H1 (cell line): Measurements from ENCODE around the gene C22orf39. TPM values are rescaled to one million over a fixed set of nuclear protein-coding genes. Genes with fewer than 3 reads are reported as not detected.

Source experiments
- CTCF ChIA-PET: fragments of 300-600 bp; sonication (Branson Sonifier 250); formaldehyde crosslinking; loops from one replicate; lab custom pipeline; 2021; ENCODE audit not compliant: partially characterized antibody; lab: Charles Lee
- POLR2A ChIA-PET: fragments of 300-600 bp; sonication (Branson Sonifier 250); formaldehyde crosslinking; loops from one replicate; lab custom pipeline; 2021; ENCODE audit warnings: inconsistent platforms; ENCODE audit not compliant: partially characterized antibody; lab: Charles Lee
- DNase-seq, 2 experiments: peaks; one replicate each; pipeline versions ENCODE4 v3.0.0 to v3.0.0-alpha.2; 2010 to 2022; ENCODE audit warnings: low spot score in 2 of 2, low read depth in 1 of 2, mixed read lengths in 1 of 2
- FAIRE-seq: peaks from 2 replicates; lab custom pipeline; 2011; peaks lifted over from hg19 to GRCh38; lab: Jason Lieb, UNC
- H2AFZ ChIP-seq: 2 replicates; pipeline ENCODE4 v1.8.1; 2012; ENCODE audit warnings: low read length, inconsistent platforms
- H2AK5ac ChIP-seq: 2 replicates; pipeline ENCODE4 v1.6.1; 2013; ENCODE audit warnings: low read depth, low read length
- H2BK120ac ChIP-seq: replicated peaks from 2 replicates; pipeline ENCODE3; 2013; ENCODE audit warnings: low read depth, low read length, inconsistent platforms
- H2BK12ac ChIP-seq: 2 replicates; pipeline ENCODE4 v1.6.1; 2013; ENCODE audit warnings: low read depth, low read length
- H2BK15ac ChIP-seq: 2 replicates; pipeline ENCODE4 v1.6.1; 2013; ENCODE audit warnings: low read length
- H2BK20ac ChIP-seq: 2 replicates; pipeline ENCODE4 v1.6.1; 2013; ENCODE audit warnings: low read length
- H2BK5ac ChIP-seq: 2 replicates; pipeline ENCODE4 v1.6.1; 2013; ENCODE audit warnings: low read depth, low read length
- H3K14ac ChIP-seq: 2 replicates; pipeline ENCODE4 v1.6.1; 2013; ENCODE audit warnings: inconsistent platforms; ENCODE audit not compliant: insufficient read length
- H3K18ac ChIP-seq: 2 replicates; pipeline ENCODE4 v1.6.1; 2013; ENCODE audit warnings: low read length; ENCODE audit errors: extremely low read depth
- H3K23ac ChIP-seq: 2 replicates; pipeline ENCODE4 v1.6.1; 2013; ENCODE audit warnings: inconsistent platforms; ENCODE audit not compliant: insufficient read length
- H3K23me2 ChIP-seq: 2 replicates; pipeline ENCODE4 v1.6.1; 2013; ENCODE audit warnings: low read depth, low read length
- H3K27ac ChIP-seq: 2 replicates; pipeline ENCODE4 v1.6.1; 2011; ENCODE audit warnings: low read depth, low read length, inconsistent platforms
- H3K27me3 ChIP-seq, 4 experiments: replicated peaks in 1 of 4; 1 replicate in 1 of 4; 2 replicates in 3 of 4; pipeline versions ENCODE4 v1.6.1 to v1.8.1; 2011 to 2013; ENCODE audit warnings: low read length in 3 of 4, mild to moderate bottlenecking in 3 of 4, inconsistent platforms in 2 of 4, mixed read lengths in 2 of 4, moderate library complexity in 1 of 4; ENCODE audit not compliant: control insufficient read depth in 3 of 4, insufficient read depth in 3 of 4; ENCODE audit errors: extremely low read depth in 1 of 4
- H3K36me3 ChIP-seq, 4 experiments: 2 replicates each; pipeline versions ENCODE4 v1.6.1 to v1.8.1; 2011 to 2013; ENCODE audit warnings: mild to moderate bottlenecking in 4 of 4, low read length in 3 of 4, moderate library complexity in 2 of 4, control low read depth in 1 of 4, inconsistent platforms in 1 of 4; ENCODE audit not compliant: insufficient read depth in 4 of 4, control insufficient read depth in 2 of 4
- H3K4ac ChIP-seq: replicated peaks from 2 replicates; pipeline ENCODE3; 2013; ENCODE audit warnings: low read length, low read depth, mixed read lengths, inconsistent platforms; ENCODE audit not compliant: insufficient read length
- H3K4me1 ChIP-seq, 4 experiments: replicated peaks in 1 of 4; 1 replicate in 1 of 4; 2 replicates in 3 of 4; pipeline versions ENCODE4 v1.6.1 to v1.8.1; 2011 to 2013; ENCODE audit warnings: low read length in 3 of 4, inconsistent platforms in 2 of 4, mixed read lengths in 1 of 4; ENCODE audit not compliant: insufficient read depth in 4 of 4, control insufficient read depth in 3 of 4
- H3K4me2 ChIP-seq, 2 experiments: 2 replicates each; pipeline versions ENCODE4 v1.6.1 to v1.8.1; 2011 to 2013; ENCODE audit warnings: low read depth in 2 of 2, low read length in 2 of 2, control low read depth in 1 of 2, inconsistent platforms in 1 of 2, mild to moderate bottlenecking in 1 of 2; ENCODE audit not compliant: insufficient read depth in 1 of 2
- H3K4me3 ChIP-seq, 4 experiments: fragments of 200-600, 300-600 bp in 1 of 4; sonication (generic), shearing (Covaris generic), sonication (Bioruptor Twin) in 1 of 4; 2 replicates each; pipeline versions ENCODE4 v1.5.1 to v1.8.1; 2011 to 2016; ENCODE audit warnings: low read length in 4 of 4, low read depth in 3 of 4, control low read depth in 2 of 4, inconsistent platforms in 2 of 4, mild to moderate bottlenecking in 2 of 4, mixed read lengths in 1 of 4, moderate library complexity in 1 of 4; ENCODE audit not compliant: insufficient read depth in 2 of 4; ENCODE audit errors: extremely low read depth in 1 of 4
- H3K56ac ChIP-seq: replicated peaks from 2 replicates; pipeline ENCODE3; 2013; ENCODE audit warnings: low read depth, mild to moderate bottlenecking, mixed read lengths, low read length, inconsistent platforms; ENCODE audit not compliant: insufficient read length
- H3K79me1 ChIP-seq: 2 replicates; pipeline ENCODE4 v1.6.1; 2013; ENCODE audit warnings: low read depth, low read length, control low read depth
- H3K79me2 ChIP-seq, 2 experiments: 2 replicates each; pipeline versions ENCODE4 v1.6.1 to v1.8.1; 2012 to 2013; ENCODE audit warnings: low read length in 2 of 2, mild to moderate bottlenecking in 2 of 2, inconsistent platforms in 1 of 2; ENCODE audit not compliant: insufficient read depth in 2 of 2, control insufficient read depth in 1 of 2
- H3K9ac ChIP-seq, 4 experiments: replicated peaks in 1 of 4; 1 replicate in 1 of 4; 2 replicates in 3 of 4; pipeline versions ENCODE4 v1.6.1 to v1.8.1; 2011 to 2013; ENCODE audit warnings: low read depth in 3 of 4, low read length in 3 of 4, control low read depth in 2 of 4, mild to moderate bottlenecking in 2 of 4, moderate library complexity in 2 of 4, inconsistent platforms in 1 of 4; ENCODE audit errors: extremely low read depth in 1 of 4
- H3K9me3 ChIP-seq, 2 experiments: 2 replicates each; pipeline versions ENCODE4 v1.6.1 to v1.8.1; 2012 to 2013; ENCODE audit warnings: mild to moderate bottlenecking in 2 of 2, moderate library complexity in 2 of 2, control low read depth in 1 of 2, inconsistent platforms in 1 of 2, low read depth in 1 of 2, low read length in 1 of 2, mixed read lengths in 1 of 2; ENCODE audit not compliant: insufficient read depth in 2 of 2
- H4K20me1 ChIP-seq, 2 experiments: replicated peaks in 1 of 2; 2 replicates each; pipeline versions ENCODE3 to v1.8.1; 2011 to 2013; ENCODE audit warnings: inconsistent platforms in 2 of 2, low read length in 2 of 2, mild to moderate bottlenecking in 1 of 2; ENCODE audit not compliant: insufficient read depth in 2 of 2, control insufficient read depth in 1 of 2
- H4K5ac ChIP-seq: 2 replicates; pipeline ENCODE4 v1.6.1; 2013; ENCODE audit warnings: low read length, low read depth, mixed read lengths, inconsistent platforms; ENCODE audit not compliant: insufficient read length
- H4K8ac ChIP-seq: 2 replicates; pipeline ENCODE4 v1.8.0; 2013; ENCODE audit warnings: mild to moderate bottlenecking, moderate library complexity, low read length, inconsistent platforms; ENCODE audit not compliant: insufficient read depth; ENCODE audit errors: extremely low read depth
- H4K91ac ChIP-seq: replicated peaks from 2 replicates; pipeline ENCODE3; 2013; ENCODE audit warnings: low read length, mixed read lengths, inconsistent platforms; ENCODE audit not compliant: insufficient read length
- CREB1 ChIP-seq: IDR thresholded peaks from 2 replicates; pipeline ENCODE4 v1.6.1; 2012; ENCODE audit warnings: inconsistent platforms
- JUN ChIP-seq: IDR thresholded peaks from 2 replicates; pipeline ENCODE4 v1.6.1; 2011; ENCODE audit warnings: low read depth, mild to moderate bottlenecking, improper control_type of control experiment, low read length
- POLR2AphosphoS5 ChIP-seq: IDR thresholded peaks from 2 replicates; pipeline ENCODE4 v1.6.1; 2011; ENCODE audit warnings: low read depth, low read length
- POU5F1 ChIP-seq: IDR thresholded peaks from 2 replicates; pipeline ENCODE4 v1.6.1; 2011; ENCODE audit warnings: low read depth, mild to moderate bottlenecking, low read length, moderate library complexity
- SAP30 ChIP-seq: fragments of 300-600 bp; sonication (generic); IDR thresholded peaks from 2 replicates; pipeline ENCODE4 v1.7.1; 2012; ENCODE audit warnings: low read length, moderate library complexity, mild to moderate bottlenecking, inconsistent platforms; ENCODE audit not compliant: insufficient read depth, insufficient replicate concordance
- SIN3A ChIP-seq, 2 experiments: IDR thresholded peaks in 1 of 2; conservative IDR thresholded peaks in 1 of 2; 2 replicates each; pipeline ENCODE4 v1.6.1; 2011 to 2012; ENCODE audit warnings: low read length in 2 of 2, improper control_type of control experiment in 1 of 2, low read depth in 1 of 2, mild to moderate bottlenecking in 1 of 2
- SIX5 ChIP-seq: IDR thresholded peaks from 2 replicates; pipeline ENCODE4 v1.6.1; 2011; ENCODE audit warnings: mild to moderate bottlenecking, low read depth, low read length
- SP1 ChIP-seq: IDR thresholded peaks from 2 replicates; pipeline ENCODE4 v1.6.1; 2011; ENCODE audit warnings: low read depth, low read length
- WGBS, 2 experiments: shearing (Covaris generic) in 1 of 2; methylation state at CpG; one replicate each; pipeline versions ENCODE4 v1.1.6 to v1.1.7; 2013 to 2015; ENCODE audit warnings: low lambda C conversion rate in 2 of 2, mixed read lengths in 2 of 2, inconsistent platforms in 1 of 2, low coverage in 1 of 2, missing lambda C conversion rate in 1 of 2; ENCODE audit not compliant: insufficient replicate concordance in 2 of 2, insufficient coverage in 1 of 2, insufficient read length in 1 of 2; ENCODE audit errors: extremely low coverage in 1 of 2, missing lambda C conversion rate in 1 of 2; 5-methylcytosine and 5-hydroxymethylcytosine counted together
- polyA plus RNA-seq, 7 experiments: library from polyadenylated mRNA; depleted of rRNA in 3 of 7; stranded (reverse) in 5 of 7; unstranded in 2 of 7; fragments of >200 nt in 5 of 7; fragments of 200-250 nt in 2 of 7; gene quantifications; 1 replicate in 5 of 7; 2 replicates in 1 of 7; 4 replicates in 1 of 7; pipeline versions ENCODE4 v1.2.1 to v1.2.3, GENCODE V29; 2011 to 2013; ENCODE audit warnings: missing spikeins in 2 of 7, mixed read lengths in 2 of 7
- total RNA-seq: library from RNA; stranded (reverse); fragmentation: NEBNext Ultra II Directional; extraction: Animal tissue kit (Norgen Biotek cat#: 25700); gene quantifications from 2 replicates; pipeline ENCODE4 v1.2.1, GENCODE V29; 2021

C22orf39 gene
- total and polyA plus RNA-seq, 2 of the 8 experiments (the other 6 are each of a cell fraction or from before 2014, with no cell fraction given), result 22.7 to 27.7 TPM

- 0 out of 2 replicates have a peak overlapping the region, but pooled peaks have one; percentile 29 for H4K8ac ChIP-seq
- no peak overlapping the region for H3K18ac ChIP-seq
- H3K23ac ChIP-seq, result no peak overlapping the region
- H2BK12ac ChIP-seq, result no peak overlapping the region
- no peak overlapping the region for H2BK20ac ChIP-seq
- no peak for DNase-seq
- no peak for TF ChIP-seq SIN3A (conservative IDR thresholded peaks at IDR 0.05 in 1 of 2, IDR thresholded peaks at IDR 0.05 in 1 of 2; ENCODE audit: low read depth in 1 of 2, low read length in 2 of 2)
- TF ChIP-seq POLR2AphosphoS5, result no peak
- TF ChIP-seq SP1, result no peak
- no peak for TF ChIP-seq CREB1
- TF ChIP-seq JUN, result no peak
- TF ChIP-seq SAP30, result no peak
- no peak for TF ChIP-seq POU5F1
- TF ChIP-seq SIX5, result no peak
- TF ChIP-seq, all 59 proteins: peak for 0
- Histone ChIP-seq H3K9me3 (no peaks in the 10 kb centered on the region), H3K56ac (no peak overlapping the region), H3K4me2 (no peak overlapping the region), H3K79me2 (peaks cover 10 to 54% of the 10 kb centered on the region in 2 experiments), H3K9ac (no peak overlapping the region), H3K4me1 (no peaks in the 10 kb centered on the region; a peak in 1 of 7 replicates), H3K4me3 (no peak overlapping the region), H2BK15ac (no peak overlapping the region), H3K79me1 (peaks cover 20% of the 10 kb centered on the region), H3K23me2 (no peaks in the 10 kb centered on the region), H2BK120ac (no peak overlapping the region), H4K91ac (no peak overlapping the region), H2BK5ac (no peak overlapping the region), H3K4ac (no peak overlapping the region), H2AFZ (no peak overlapping the region), H3K36me3 (peaks cover 7 to 28% (median 18%) of the 10 kb centered on the region in 4 experiments; a peak in 7 of 8 replicates), H3K27ac (no peak overlapping the region), H3K27me3 (no peaks in the 10 kb centered on the region), H4K20me1 (peaks cover 13 to 24% of the 10 kb centered on the region in 2 experiments), H4K5ac (no peak overlapping the region), H2AK5ac (no peak overlapping the region), H3K14ac (no peak overlapping the region)
- 94% methylated on average over 6 of the region's 6 CpGs; no CpG with 5 or more reads in 1 of the 2 experiments for WGBS, 2 experiments
- ChIA-PET POLR2A (interaction anchor here (1.0 to 3.3 kb wide), 3 partner anchors 11 to 17 kb away, joined by 3 to 14 read pairs (median 3); no protein-coding TSS in a partner anchor), CTCF (interaction anchor here (0.9 to 1.2 kb wide), 2 partner anchors 9 to 19 kb away, joined by 4 to 6 read pairs; no protein-coding TSS in a partner anchor)
- no peak for FAIRE-seq
Measured at GRCh38 chr22:19410941-19411689, 36.4 kb downstream of the C22orf39 start.
